ENCODE results near the gene BHLHE40.

The BHLHE40 gene

GRCh38 chr3:5022187-5022965 is 43.1 kb downstream of the BHLHE40 start:
- DNase-seq (ENCODE audit: low read depth, low spot score): no peak
- no peak overlapping the region for H3K4me3 ChIP-seq (ENCODE audit: insufficient read length, low read depth)
- peaks cover 2% of the 10 kb centered on the region for H3K4me1 ChIP-seq (ENCODE audit: insufficient read depth, insufficient read length)
- H3K9ac ChIP-seq (ENCODE audit: insufficient read length, low read depth): no peak overlapping the region
- H3K36me3 ChIP-seq (ENCODE audit: insufficient read depth, insufficient read length, low read length): no peaks in the 10 kb centered on the region
- H3K9me3 ChIP-seq (ENCODE audit: insufficient read depth, low read length): peaks cover under 1% of the 10 kb centered on the region; the same call in 1 of the 2 replicates
- no peak for TF ChIP-seq SUZ12 (IDR thresholded peaks at IDR 0.05; ENCODE audit: extremely low read depth, insufficient read depth, insufficient read length)
- TF ChIP-seq ZNF274 (IDR thresholded peaks at IDR 0.05; ENCODE audit: low read depth, low read length): no peak
- no peak for TF ChIP-seq YY1 (IDR thresholded peaks at IDR 0.05; ENCODE audit: insufficient read depth, insufficient read length)
- H3K27me3 ChIP-seq (ENCODE audit: insufficient read depth, insufficient read length): no peaks in the 10 kb centered on the region

GRCh38 chr3:5022966-5023776 is 43.9 kb downstream of the BHLHE40 start:
- peaks cover 2% of the 10 kb centered on the region for H3K4me1 ChIP-seq (ENCODE audit: insufficient read depth, insufficient read length)
- peak; percentile 61 for DNase-seq (ENCODE audit: low read depth, low spot score)
- no peaks in the 10 kb centered on the region for H3K36me3 ChIP-seq (ENCODE audit: insufficient read depth, insufficient read length, low read length)

GRCh38 chr3:5023777-5024346 is 44.6 kb downstream of the BHLHE40 start:
- Histone ChIP-seq H3K9ac (ENCODE audit: insufficient read length, low read depth) (no peak overlapping the region), H3K4me3 (ENCODE audit: insufficient read length, low read depth) (no peak overlapping the region), H3K4me1 (ENCODE audit: insufficient read depth, insufficient read length) (peaks cover 2% of the 10 kb centered on the region), H3K9me3 (ENCODE audit: insufficient read depth, low read length) (peaks cover 7% of the 10 kb centered on the region; the same call in 1 of the 2 replicates), H3K36me3 (ENCODE audit: insufficient read depth, insufficient read length, low read length) (no peaks in the 10 kb centered on the region), H3K27me3 (ENCODE audit: insufficient read depth, insufficient read length) (no peaks in the 10 kb centered on the region)
- no peak for DNase-seq (ENCODE audit: low read depth, low spot score)
- TF ChIP-seq SUZ12 (IDR thresholded peaks at IDR 0.05; ENCODE audit: extremely low read depth, insufficient read depth, insufficient read length) (no peak), ZNF274 (IDR thresholded peaks at IDR 0.05; ENCODE audit: low read depth, low read length) (no peak), YY1 (IDR thresholded peaks at IDR 0.05; ENCODE audit: insufficient read depth, insufficient read length) (no peak)

More at GRCh38 chr3:5022966-5023776, 43.9 kb downstream of the BHLHE40 start:
- H3K27me3 ChIP-seq (ENCODE audit: insufficient read depth, insufficient read length): no peaks in the 10 kb centered on the region
- TF ChIP-seq SUZ12 (IDR thresholded peaks at IDR 0.05; ENCODE audit: extremely low read depth, insufficient read depth, insufficient read length) (no peak), YY1 (IDR thresholded peaks at IDR 0.05; ENCODE audit: insufficient read depth, insufficient read length) (no peak)
- no peak overlapping the region for H3K9ac ChIP-seq (ENCODE audit: insufficient read length, low read depth)
- H3K4me3 ChIP-seq (ENCODE audit: insufficient read length, low read depth): no peak overlapping the region
- H3K9me3 ChIP-seq (ENCODE audit: insufficient read depth, low read length): peaks cover 7% of the 10 kb centered on the region; the same call in 1 of the 2 replicates

- TF ChIP-seq SUZ12 (IDR thresholded peaks at IDR 0.05; ENCODE audit: extremely low read depth, insufficient read depth, insufficient read length) (no peak), ZNF274 (IDR thresholded peaks at IDR 0.05; ENCODE audit: low read depth, low read length) (no peak), YY1 (IDR thresholded peaks at IDR 0.05; ENCODE audit: insufficient read depth, insufficient read length) (no peak)
- Histone ChIP-seq H3K4me3 (ENCODE audit: insufficient read length, low read depth) (peak overlapping the region; percentile 20), H3K4me1 (ENCODE audit: insufficient read depth, insufficient read length) (peaks cover 2% of the 10 kb centered on the region), H3K36me3 (ENCODE audit: insufficient read depth, insufficient read length, low read length) (no peaks in the 10 kb centered on the region), H3K9me3 (ENCODE audit: insufficient read depth, low read length) (peaks cover 7% of the 10 kb centered on the region; the same call in 1 of the 2 replicates), H3K9ac (ENCODE audit: insufficient read length, low read depth) (peak overlapping the region; percentile 6), H3K27me3 (ENCODE audit: insufficient read depth, insufficient read length) (no peaks in the 10 kb centered on the region)
- no peak for DNase-seq (ENCODE audit: low read depth, low spot score)
Measured at GRCh38 chr3:5026046-5026362, 46.8 kb downstream of the BHLHE40 start.

- no peak overlapping the region for H3K9ac ChIP-seq (ENCODE audit: insufficient read length, low read depth)
- DNase-seq (ENCODE audit: low read depth, low spot score): no peak
- H3K4me1 ChIP-seq (ENCODE audit: insufficient read depth, insufficient read length): peaks cover 2% of the 10 kb centered on the region
- H3K36me3 ChIP-seq (ENCODE audit: insufficient read depth, insufficient read length, low read length): no peaks in the 10 kb centered on the region
- H3K27me3 ChIP-seq (ENCODE audit: insufficient read depth, insufficient read length): no peaks in the 10 kb centered on the region
- TF ChIP-seq YY1 (IDR thresholded peaks at IDR 0.05; ENCODE audit: insufficient read depth, insufficient read length) (no peak), ZNF274 (IDR thresholded peaks at IDR 0.05; ENCODE audit: low read depth, low read length) (no peak), SUZ12 (IDR thresholded peaks at IDR 0.05; ENCODE audit: extremely low read depth, insufficient read depth, insufficient read length) (no peak)
- peaks cover 7% of the 10 kb centered on the region; the same call in 1 of the 2 replicates for H3K9me3 ChIP-seq (ENCODE audit: insufficient read depth, low read length)
- H3K4me3 ChIP-seq (ENCODE audit: insufficient read length, low read depth): no peak overlapping the region
Measured at GRCh38 chr3:5029715-5030114, 50.5 kb downstream of the BHLHE40 start.

GRCh38 chr3:5030152-5030551 is 50.9 kb downstream of the BHLHE40 start:
- peaks cover 2% of the 10 kb centered on the region for H3K4me1 ChIP-seq (ENCODE audit: insufficient read depth, insufficient read length)

More at GRCh38 chr3:5030152-5030551, 50.9 kb downstream of the BHLHE40 start:
- H3K36me3 ChIP-seq (ENCODE audit: insufficient read depth, insufficient read length, low read length): no peaks in the 10 kb centered on the region
- H3K4me3 ChIP-seq (ENCODE audit: insufficient read length, low read depth): no peak overlapping the region
- peaks cover 7% of the 10 kb centered on the region; the same call in 1 of the 2 replicates for H3K9me3 ChIP-seq (ENCODE audit: insufficient read depth, low read length)
- DNase-seq (ENCODE audit: low read depth, low spot score): no peak
- H3K9ac ChIP-seq (ENCODE audit: insufficient read length, low read depth): no peak overlapping the region
- H3K27me3 ChIP-seq (ENCODE audit: insufficient read depth, insufficient read length): no peaks in the 10 kb centered on the region
- TF ChIP-seq SUZ12 (IDR thresholded peaks at IDR 0.05; ENCODE audit: extremely low read depth, insufficient read depth, insufficient read length): no peak
- TF ChIP-seq YY1 (IDR thresholded peaks at IDR 0.05; ENCODE audit: insufficient read depth, insufficient read length): no peak
- TF ChIP-seq ZNF274 (IDR thresholded peaks at IDR 0.05; ENCODE audit: low read depth, low read length): no peak
